WTC11 (cell line): ENCODE measurements around the gene SPRR2A. TPM values are rescaled to one million over a fixed set of nuclear protein-coding genes. Genes with fewer than 3 reads are reported as not detected.

Experiments used
- ATAC-seq: fragments of 200-7000 bp; cut with Tn5 transposase; 2 replicates; pipeline ENCODE4 v1.10.0; 2021; ENCODE audit warnings: mild to moderate bottlenecking, moderate library complexity
- Bru-seq: library from RNA; stranded (reverse); fragments of 400-500 nt; gene quantifications from one replicate; lab custom pipeline; 2021; lab: Mats Ljungman, UMichigan
- CTCF ChIA-PET: fragments of 300-600 bp; sonication (Branson Sonifier 250); formaldehyde crosslinking; loops from one replicate; lab custom pipeline; 2021; ENCODE audit warnings: antibody characterized with exemption; lab: Charles Lee
- POLR2A ChIA-PET: fragments of 350-600 bp; sonication (Branson Sonifier 250); formaldehyde crosslinking; loops from one replicate; lab custom pipeline; 2021; ENCODE audit warnings: antibody characterized with exemption; lab: Charles Lee
- DNase-seq: peaks from one replicate; pipeline ENCODE4 v3.0.0; 2021; ENCODE audit warnings: low spot score
- H3K27ac Mint-ChIP-seq: 2 replicates; pipeline ENCODE4 v1.8.0; 2021; ENCODE audit warnings: mixed read lengths
- H3K27me3 Mint-ChIP-seq: 2 replicates; pipeline ENCODE4 v1.8.0; 2021; ENCODE audit warnings: low read depth, mild to moderate bottlenecking, moderate library complexity, mixed read lengths
- H3K36me3 Mint-ChIP-seq: 2 replicates; pipeline ENCODE4 v1.8.0; 2021; ENCODE audit warnings: mixed read lengths
- H3K4me1 Mint-ChIP-seq: 2 replicates; pipeline ENCODE4 v1.8.0; 2022; ENCODE audit warnings: mixed read lengths
- H3K4me3 Mint-ChIP-seq: 2 replicates; pipeline ENCODE4 v1.8.0; 2021; ENCODE audit warnings: mild to moderate bottlenecking, moderate library complexity, mixed read lengths
- H3K9me3 Mint-ChIP-seq: 2 replicates; pipeline ENCODE4 v1.8.0; 2021; ENCODE audit warnings: mixed read lengths
- AR ChIP-seq: fragments of 250-450 bp; sonication (Bioruptor Pico); IDR thresholded peaks from 2 replicates; pipeline ENCODE4 v1.9.0; 2021; ENCODE audit warnings: mild to moderate bottlenecking
- ARID4B ChIP-seq: sonication (generic); formaldehyde crosslinking; IDR thresholded peaks from 2 replicates; pipeline ENCODE4 v1.8.0; 2023; ENCODE audit warnings: missing genetic modification reagents, mild to moderate bottlenecking, borderline replicate concordance
- ATF6 ChIP-seq: sonication (generic); formaldehyde crosslinking; IDR thresholded peaks from 2 replicates; pipeline ENCODE4 v1.8.1; 2023; ENCODE audit warnings: mild to moderate bottlenecking, missing genetic modification reagents
- CREB1 ChIP-seq: sonication (generic); formaldehyde crosslinking; IDR thresholded peaks from 2 replicates; pipeline ENCODE4 v1.8.0; 2023; ENCODE audit warnings: mild to moderate bottlenecking, missing genetic modification reagents
- E2F1 ChIP-seq: sonication (generic); formaldehyde crosslinking; IDR thresholded peaks from 2 replicates; pipeline ENCODE4 v1.8.0; 2022; ENCODE audit warnings: mild to moderate bottlenecking, missing genetic modification reagents
- JAZF1 ChIP-seq: fragments of 250-450 bp; sonication (Bioruptor Pico); IDR thresholded peaks from 2 replicates; pipeline ENCODE4 v1.9.0; 2021; ENCODE audit warnings: moderate library complexity, mild to moderate bottlenecking, inconsistent platforms
- NFYB ChIP-seq: sonication (generic); formaldehyde crosslinking; conservative IDR thresholded peaks from 2 replicates; pipeline ENCODE4 v1.8.0; 2022; ENCODE audit warnings: low read depth, missing genetic modification reagents
- OVOL2 ChIP-seq: fragments of 250-450 bp; sonication (Bioruptor Pico); IDR thresholded peaks from 2 replicates; pipeline ENCODE4 v1.9.0; 2021; ENCODE audit warnings: mild to moderate bottlenecking, borderline replicate concordance
- PRDM15 ChIP-seq: sonication (generic); formaldehyde crosslinking; IDR thresholded peaks from 2 replicates; pipeline ENCODE4 v1.8.0; 2022; ENCODE audit warnings: missing genetic modification reagents
- USF2 ChIP-seq: sonication (generic); formaldehyde crosslinking; IDR thresholded peaks from 2 replicates; pipeline ENCODE4 v1.8.1; 2023; ENCODE audit warnings: mild to moderate bottlenecking, missing genetic modification reagents, moderate library complexity
- ZNF281 ChIP-seq: sonication (generic); formaldehyde crosslinking; IDR thresholded peaks from 2 replicates; pipeline ENCODE4 v1.8.0; 2023; ENCODE audit warnings: mild to moderate bottlenecking, missing genetic modification reagents
- ZNF396 ChIP-seq: fragments of 250-450 bp; sonication (Bioruptor Pico); IDR thresholded peaks from 2 replicates; pipeline ENCODE4 v1.8.0; 2021; ENCODE audit warnings: mild to moderate bottlenecking, moderate library complexity, borderline replicate concordance
- long read RNA-seq, 3 experiments: library from RNA in 1 of 3; library from capped mRNA in 1 of 3; library from polyadenylated mRNA in 1 of 3; unstranded in 2 of 3; stranded (forward) in 1 of 3; transcript quantifications; one replicate each; pipeline ENCODE4 v2.0.0, GENCODE V29; 2021
- total RNA-seq: library from RNA; stranded (reverse); gene quantifications from 3 replicates; pipeline ENCODE4 v1.2.3, GENCODE V29; 2021

SPRR2A gene
- total RNA-seq = not detected in 3 replicates
- not detected for Bru-seq, nascent RNA
- long read RNA-seq, experiment 1 = 0 reads
- long read RNA-seq, experiment 2 = 0 reads
- long read RNA-seq, experiment 3 = 0 reads

GRCh38 chr1:153057375-153057774 lies at the start of gene SPRR2A:
Gene SPRR2A (minus strand): TSS chr1:153057512. CDS start chr1:153056735, 777 bp downstream.
- no peak for TF ChIP-seq NFYB
- TF ChIP-seq ATF6 (CRISPR knock-in tag) = no peak
- TF ChIP-seq CREB1 = no peak
- no peak for TF ChIP-seq AR (CRISPR knock-in tag)
- TF ChIP-seq USF2 (CRISPR knock-in tag) = no peak
- no peak for TF ChIP-seq ARID4B (CRISPR knock-in tag)
- no peak for TF ChIP-seq ZNF396
- no peak for TF ChIP-seq ZNF281 (CRISPR knock-in tag)
- no peak for TF ChIP-seq PRDM15 (CRISPR knock-in tag)
- no peak for TF ChIP-seq OVOL2 (CRISPR knock-in tag)
- no peak for TF ChIP-seq E2F1
- no peak for TF ChIP-seq JAZF1 (CRISPR knock-in tag)
- DNase-seq = no peak
- no peak within 1 kb of the TSS for H3K27ac Mint-ChIP-seq
- CTCF ChIA-PET = interaction anchor here (1.5 kb wide), 1 partner anchor 97 kb away, joined by 4 read pairs; no protein-coding TSS in a partner anchor
- H3K36me3 Mint-ChIP-seq = no peaks in the 10 kb centered on the region
- H3K9me3 Mint-ChIP-seq = 0 out of 2 replicates have a peak, but pooled peaks cover 10% of the 10 kb centered on the region
- no peaks in the 10 kb centered on the region for H3K27me3 Mint-ChIP-seq
- H3K4me1 Mint-ChIP-seq = no peaks in the 10 kb centered on the region
- no peak for ATAC-seq
- no peak within 1 kb of the TSS for H3K4me3 Mint-ChIP-seq
- POLR2A ChIA-PET = no interaction called here
